Measurements from ENCODE around the gene RPUSD1.

DNA sequence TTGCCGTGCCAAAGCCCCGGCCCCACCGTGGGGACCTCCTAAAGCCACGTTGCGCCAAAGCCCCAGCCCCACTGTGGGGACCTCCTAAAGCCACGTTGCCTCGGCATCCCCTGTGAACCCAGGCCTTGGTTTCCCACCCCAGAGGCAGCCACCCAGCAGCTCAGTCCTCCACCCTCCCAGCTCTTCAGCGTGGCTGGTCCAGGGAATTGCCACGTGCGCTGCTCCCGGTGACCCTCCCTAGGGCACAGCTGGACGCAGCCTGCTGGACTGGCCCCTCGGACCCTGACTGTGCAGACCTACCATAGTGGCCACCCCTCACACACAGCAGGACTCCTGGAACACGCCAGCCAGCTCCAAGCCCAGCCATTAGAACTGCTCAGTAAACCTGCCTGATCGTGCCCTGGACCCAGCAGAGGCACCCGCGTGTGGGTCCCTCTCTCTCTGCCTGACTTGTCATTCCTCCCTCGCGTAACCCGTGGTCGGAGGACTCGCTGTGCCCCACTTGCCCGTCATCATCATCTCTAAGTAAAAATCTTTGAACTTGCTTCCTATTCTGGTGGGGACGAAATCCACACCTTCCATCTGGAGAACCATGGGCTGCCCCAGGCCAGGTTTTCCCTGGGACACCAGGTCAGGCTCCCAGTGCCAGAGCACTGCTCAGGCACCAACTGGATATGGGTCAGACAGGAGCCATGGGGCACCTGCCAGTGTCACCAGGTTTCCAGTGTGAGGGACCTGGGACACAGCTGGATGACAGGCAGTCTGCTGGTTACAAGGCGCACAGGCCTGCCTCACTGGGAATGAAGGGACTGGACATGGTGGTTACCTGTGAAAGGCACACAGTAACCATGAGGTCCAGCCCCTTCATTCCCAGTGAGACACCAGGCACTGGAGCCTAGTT is 53.0 kb downstream of the RPUSD1 start:
- no peak for TF ChIP-seq POLR2AphosphoS5 (IDR thresholded peaks at IDR 0.05)
- TF ChIP-seq, protein P1, sequence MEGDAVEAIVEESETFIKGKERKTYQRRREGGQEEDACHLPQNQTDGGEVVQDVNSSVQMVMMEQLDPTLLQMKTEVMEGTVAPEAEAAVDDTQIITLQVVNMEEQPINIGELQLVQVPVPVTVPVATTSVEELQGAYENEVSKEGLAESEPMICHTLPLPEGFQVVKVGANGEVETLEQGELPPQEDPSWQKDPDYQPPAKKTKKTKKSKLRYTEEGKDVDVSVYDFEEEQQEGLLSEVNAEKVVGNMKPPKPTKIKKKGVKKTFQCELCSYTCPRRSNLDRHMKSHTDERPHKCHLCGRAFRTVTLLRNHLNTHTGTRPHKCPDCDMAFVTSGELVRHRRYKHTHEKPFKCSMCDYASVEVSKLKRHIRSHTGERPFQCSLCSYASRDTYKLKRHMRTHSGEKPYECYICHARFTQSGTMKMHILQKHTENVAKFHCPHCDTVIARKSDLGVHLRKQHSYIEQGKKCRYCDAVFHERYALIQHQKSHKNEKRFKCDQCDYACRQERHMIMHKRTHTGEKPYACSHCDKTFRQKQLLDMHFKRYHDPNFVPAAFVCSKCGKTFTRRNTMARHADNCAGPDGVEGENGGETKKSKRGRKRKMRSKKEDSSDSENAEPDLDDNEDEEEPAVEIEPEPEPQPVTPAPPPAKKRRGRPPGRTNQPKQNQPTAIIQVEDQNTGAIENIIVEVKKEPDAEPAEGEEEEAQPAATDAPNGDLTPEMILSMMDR (IDR thresholded peaks at IDR 0.05): no peak
- no peak for TF ChIP-seq EP300 (IDR thresholded peaks at IDR 0.05)
- TF ChIP-seq POLR2A (IDR thresholded peaks at IDR 0.05): no peak

Data from sigmoid colon (tissue), 4 donors.